HL-60 (cell line): Measurements from ENCODE around the gene CLEC4M.
"Not testable (repeated sequence)": the region's sequence is repeated elsewhere in the genome, so short reads cannot be mapped to it uniquely, and the experiment has no call there.

ENCODE experiments used
- DNase-seq, 2 experiments: peaks; one replicate each; pipeline ENCODE4 v3.0.0-alpha.2; 2010 to 2020; ENCODE audit warnings: low read depth in 1 of 2, low spot score in 1 of 2
- H3K27ac ChIP-seq: fragments of 250-450 bp; sonication (Bioruptor Pico); replicated peaks from 2 replicates; pipeline ENCODE4 v1.5.1; 2020; ENCODE audit warnings: mild to moderate bottlenecking, moderate library complexity
- H3K27me3 ChIP-seq: fragments of 250-450 bp; sonication (Bioruptor Pico); 2 replicates; pipeline ENCODE4 v1.5.1; 2021; ENCODE audit warnings: mild to moderate bottlenecking, moderate library complexity; ENCODE audit not compliant: insufficient read depth, poor library complexity, severe bottlenecking
- H3K4me3 ChIP-seq: replicated peaks from 2 replicates; pipeline ENCODE4 v1.5.1; 2011; ENCODE audit warnings: mild to moderate bottlenecking, control low read depth, low read length; ENCODE audit not compliant: insufficient read depth
- CTCF ChIP-seq: IDR thresholded peaks from one replicate; pipeline ENCODE4 v1.5.1; 2011; ENCODE audit warnings: low read length, control low read depth, inconsistent platforms; ENCODE audit not compliant: insufficient read depth
- GABPA ChIP-seq: IDR thresholded peaks from 2 replicates; pipeline ENCODE4 v1.6.1; 2012; ENCODE audit warnings: low read depth
- POLR2AphosphoS5 ChIP-seq: IDR thresholded peaks from 2 replicates; pipeline ENCODE4 v1.6.1; 2012; ENCODE audit warnings: low read depth
- REST ChIP-seq: IDR thresholded peaks from 2 replicates; pipeline ENCODE4 v1.6.1; 2012; ENCODE audit warnings: low read depth; ENCODE audit not compliant: insufficient replicate concordance
- SPI1 ChIP-seq: IDR thresholded peaks from 2 replicates; pipeline ENCODE4 v1.6.1; 2012; ENCODE audit warnings: low read depth, mild to moderate bottlenecking, borderline replicate concordance

Gene CLEC4M

GRCh38 chr19:7763696-7764095, 653 bp downstream of the CLEC4M start:
- Histone ChIP-seq H3K27ac (no peak overlapping the region), H3K4me3 (no peak overlapping the region), H3K27me3 (no peaks in the 10 kb centered on the region)
- TF ChIP-seq CTCF (no peak), REST (no peak), GABPA (no peak), SPI1 (no peak), POLR2AphosphoS5 (no peak)
- DNase-seq = no peak

GRCh38 chr19:7764157-7764556, 1.1 kb downstream of the CLEC4M start:
- DNase-seq = not testable (repeated sequence)

GRCh38 chr19:7765043-7765442, 2.0 kb downstream of the CLEC4M start:
- H3K27ac ChIP-seq, H3K4me3 ChIP-seq, H3K27me3 ChIP-seq, DNase-seq: not testable (repeated sequence)

More at GRCh38 chr19:7764157-7764556, 1.1 kb downstream of the CLEC4M start:
- not testable (repeated sequence) for H3K4me3 ChIP-seq, H3K27ac ChIP-seq, H3K27me3 ChIP-seq

GRCh38 chr19:7766535-7766934, 3.5 kb downstream of the CLEC4M start:
- Histone ChIP-seq H3K27me3 (no peaks in the 10 kb centered on the region), H3K27ac (no peak overlapping the region), H3K4me3 (no peak overlapping the region)
- DNase-seq = no peak
- TF ChIP-seq CTCF (no peak), GABPA (no peak), SPI1 (no peak), REST (no peak)

GRCh38 chr19:7767487-7767886, 4.4 kb downstream of the CLEC4M start:
- DNase-seq = no peak
- no peak for TF ChIP-seq REST
- TF ChIP-seq SPI1 = no peak
- TF ChIP-seq CTCF = no peak
- TF ChIP-seq GABPA = no peak
- Histone ChIP-seq H3K4me3 (no peak overlapping the region), H3K27me3 (no peaks in the 10 kb centered on the region), H3K27ac (no peak overlapping the region)
